NCI-H1417 (cell line): ENCODE measurements around the gene MGAT5.

ENCODE experiments used
- DNase-seq, 3 experiments: peaks; one replicate each; lab custom pipeline; 2025; lab: John Stamatoyannopoulos, UW

MGAT5 gene

GRCh38 chr2:134367213-134367612 is 113.3 kb downstream of the MGAT5 start:
- no peak for DNase-seq

GRCh38 chr2:134368009-134368817 is 114.3 kb downstream of the MGAT5 start:
- DNase-seq, result no peak

- no peak for DNase-seq
Measured at GRCh38 chr2:134369220-134369902, 115.5 kb downstream of the MGAT5 start.

- no peak for DNase-seq
Measured at GRCh38 chr2:134370655-134371445, 117.0 kb downstream of the MGAT5 start.

- no peak for DNase-seq
Measured at GRCh38 chr2:134372141-134372540, 118.3 kb downstream of the MGAT5 start.

GRCh38 chr2:134372611-134373131 is 118.8 kb downstream of the MGAT5 start:
- DNase-seq, result peak in 2 of 3 experiments; percentile 11 to 32

GRCh38 chr2:134375935-134376334 is 122.1 kb downstream of the MGAT5 start:
- peak; percentile 1 to 70 (median 25) for DNase-seq

GRCh38 chr2:134377730-134378129 is 123.9 kb downstream of the MGAT5 start:
- no peak for DNase-seq

GRCh38 chr2:134379293-134379692 is 125.4 kb downstream of the MGAT5 start:
- no peak for DNase-seq

GRCh38 chr2:134379722-134380121 is 125.8 kb downstream of the MGAT5 start:
- no peak for DNase-seq

- no peak for DNase-seq
Measured at GRCh38 chr2:134381141-134381540, 127.3 kb downstream of the MGAT5 start.

GRCh38 chr2:134384131-134384530 is 130.3 kb downstream of the MGAT5 start:
- DNase-seq, result no peak

GRCh38 chr2:134385195-134385594 is 131.3 kb downstream of the MGAT5 start:
- DNase-seq, result no peak

- DNase-seq, result no peak
Measured at GRCh38 chr2:134386310-134386709, 132.4 kb downstream of the MGAT5 start.

- peak in 1 of 3 experiments; percentile 9 for DNase-seq
Measured at GRCh38 chr2:134389381-134389780, 135.5 kb downstream of the MGAT5 start.

- peak in 1 of 3 experiments; percentile 7 for DNase-seq
Measured at GRCh38 chr2:134391751-134392160, 137.9 kb downstream of the MGAT5 start.

- DNase-seq, result peak in 2 of 3 experiments; percentile 22 to 35
Measured at GRCh38 chr2:134392442-134393074, 138.7 kb downstream of the MGAT5 start.

- DNase-seq, result no peak
Measured at GRCh38 chr2:134393075-134393461, 139.2 kb downstream of the MGAT5 start.

- DNase-seq, result no peak
Measured at GRCh38 chr2:134395779-134396178, 141.9 kb downstream of the MGAT5 start.

GRCh38 chr2:134396493-134396892 is 142.6 kb downstream of the MGAT5 start:
- no peak for DNase-seq

- no peak for DNase-seq
Measured at GRCh38 chr2:134397146-134397896, 143.4 kb downstream of the MGAT5 start.
